Loucy (cell line): ENCODE data around the gene MTHFR.

Source experiments
- H2AFZ ChIP-seq: fragments of 200-600 bp; sonication (generic); 2 replicates; pipeline ENCODE4 v1.6.0; 2016; ENCODE audit warnings: antibody characterized with exemption, mild to moderate bottlenecking, low read length, moderate library complexity
- H3F3A ChIP-seq: fragments of 200-600 bp; 2 replicates; pipeline ENCODE4 v1.6.0; 2016; ENCODE audit warnings: antibody characterized with exemption, low read depth, mild to moderate bottlenecking
- H3K27me3 ChIP-seq: fragments of 200-600 bp; sonication (generic); 2 replicates; pipeline ENCODE4 v1.6.1; 2014; ENCODE audit warnings: low read length, mild to moderate bottlenecking; ENCODE audit not compliant: insufficient read depth, poor library complexity, severe bottlenecking
- H3K36me3 ChIP-seq: fragments of 200-600 bp; sonication (generic); 2 replicates; pipeline ENCODE4 v1.6.1; 2016; ENCODE audit warnings: low read length; ENCODE audit not compliant: insufficient read depth
- H3K4me1 ChIP-seq: fragments of 200-600 bp; sonication (generic); 2 replicates; pipeline ENCODE4 v1.5.1; 2014; ENCODE audit warnings: low read length, mild to moderate bottlenecking; ENCODE audit not compliant: insufficient read depth, poor library complexity, severe bottlenecking
- H3K4me2 ChIP-seq: fragments of 200-600 bp; sonication (generic); 2 replicates; pipeline ENCODE4 v1.6.0; 2014; ENCODE audit warnings: antibody characterized with exemption, low read length, low read depth, mild to moderate bottlenecking; ENCODE audit not compliant: poor library complexity, severe bottlenecking
- H3K4me3 ChIP-seq: fragments of 200-600 bp; sonication (generic); 2 replicates; pipeline ENCODE4 v1.5.1; 2014; ENCODE audit warnings: low read length, mild to moderate bottlenecking, mixed read lengths; ENCODE audit not compliant: poor library complexity, severe bottlenecking
- H3K79me2 ChIP-seq: fragments of 200-600 bp; sonication (generic); 2 replicates; pipeline ENCODE4 v1.6.1; 2014; ENCODE audit warnings: low read length; ENCODE audit not compliant: insufficient read depth
- H3K9ac ChIP-seq: fragments of 200-600 bp; sonication (generic); 2 replicates; pipeline ENCODE4 v1.6.0; 2014; ENCODE audit warnings: mild to moderate bottlenecking, low read depth, low read length, moderate library complexity; ENCODE audit not compliant: poor library complexity, severe bottlenecking
- H3K9me2 ChIP-seq: fragments of 200-600 bp; sonication (generic); replicated peaks from 2 replicates; pipeline ENCODE4 v1.6.1; 2016; ENCODE audit warnings: low read depth, low read length, mixed read lengths
- H3K9me3 ChIP-seq: fragments of 200-600 bp; sonication (generic); 2 replicates; pipeline ENCODE4 v1.6.1; 2014; ENCODE audit warnings: mild to moderate bottlenecking, antibody characterized with exemption, low read length, low read depth; ENCODE audit not compliant: insufficient read depth
- H4K20me1 ChIP-seq: fragments of 200-600 bp; sonication (generic); 2 replicates; pipeline ENCODE4 v1.6.0; 2014; ENCODE audit warnings: antibody characterized with exemption, low read length, mild to moderate bottlenecking; ENCODE audit not compliant: insufficient read depth, poor library complexity, severe bottlenecking
- EZH2phosphoT487 ChIP-seq: fragments of 200-600 bp; IDR thresholded peaks from 2 replicates; pipeline ENCODE4 v1.6.1; 2018; ENCODE audit warnings: antibody characterized with exemption, mild to moderate bottlenecking, moderate library complexity, borderline replicate concordance
- TF ChIP-seq, protein P1 (sequence below): fragments of 200-600 bp; sonication (generic); conservative IDR thresholded peaks from 2 replicates; pipeline ENCODE4 v1.5.1; 2014; ENCODE audit warnings: mild to moderate bottlenecking, antibody characterized with exemption, low read length

MTHFR gene

GRCh38 chr1:11744287-11744686, 61.5 kb downstream of the MTHFR start:
- Histone ChIP-seq H4K20me1 (no peaks in the 10 kb centered on the region), H3K4me1 (peaks cover 56% of the 10 kb centered on the region), H3K9me3 (no peaks in the 10 kb centered on the region), H3K4me2 (no peak overlapping the region), H3F3A (peaks cover 3% of the 10 kb centered on the region; the same call in 1 of the 2 replicates), H3K79me2 (no peaks in the 10 kb centered on the region), H3K27me3 (no peaks in the 10 kb centered on the region), H2AFZ (no peak overlapping the region), H3K4me3 (no peak overlapping the region), H3K36me3 (no peaks in the 10 kb centered on the region), H3K9ac (no peak overlapping the region), H3K9me2 (no peaks in the 10 kb centered on the region)
- TF ChIP-seq, protein P1, sequence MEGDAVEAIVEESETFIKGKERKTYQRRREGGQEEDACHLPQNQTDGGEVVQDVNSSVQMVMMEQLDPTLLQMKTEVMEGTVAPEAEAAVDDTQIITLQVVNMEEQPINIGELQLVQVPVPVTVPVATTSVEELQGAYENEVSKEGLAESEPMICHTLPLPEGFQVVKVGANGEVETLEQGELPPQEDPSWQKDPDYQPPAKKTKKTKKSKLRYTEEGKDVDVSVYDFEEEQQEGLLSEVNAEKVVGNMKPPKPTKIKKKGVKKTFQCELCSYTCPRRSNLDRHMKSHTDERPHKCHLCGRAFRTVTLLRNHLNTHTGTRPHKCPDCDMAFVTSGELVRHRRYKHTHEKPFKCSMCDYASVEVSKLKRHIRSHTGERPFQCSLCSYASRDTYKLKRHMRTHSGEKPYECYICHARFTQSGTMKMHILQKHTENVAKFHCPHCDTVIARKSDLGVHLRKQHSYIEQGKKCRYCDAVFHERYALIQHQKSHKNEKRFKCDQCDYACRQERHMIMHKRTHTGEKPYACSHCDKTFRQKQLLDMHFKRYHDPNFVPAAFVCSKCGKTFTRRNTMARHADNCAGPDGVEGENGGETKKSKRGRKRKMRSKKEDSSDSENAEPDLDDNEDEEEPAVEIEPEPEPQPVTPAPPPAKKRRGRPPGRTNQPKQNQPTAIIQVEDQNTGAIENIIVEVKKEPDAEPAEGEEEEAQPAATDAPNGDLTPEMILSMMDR: no peak
- TF ChIP-seq EZH2phosphoT487: no peak

DNA sequence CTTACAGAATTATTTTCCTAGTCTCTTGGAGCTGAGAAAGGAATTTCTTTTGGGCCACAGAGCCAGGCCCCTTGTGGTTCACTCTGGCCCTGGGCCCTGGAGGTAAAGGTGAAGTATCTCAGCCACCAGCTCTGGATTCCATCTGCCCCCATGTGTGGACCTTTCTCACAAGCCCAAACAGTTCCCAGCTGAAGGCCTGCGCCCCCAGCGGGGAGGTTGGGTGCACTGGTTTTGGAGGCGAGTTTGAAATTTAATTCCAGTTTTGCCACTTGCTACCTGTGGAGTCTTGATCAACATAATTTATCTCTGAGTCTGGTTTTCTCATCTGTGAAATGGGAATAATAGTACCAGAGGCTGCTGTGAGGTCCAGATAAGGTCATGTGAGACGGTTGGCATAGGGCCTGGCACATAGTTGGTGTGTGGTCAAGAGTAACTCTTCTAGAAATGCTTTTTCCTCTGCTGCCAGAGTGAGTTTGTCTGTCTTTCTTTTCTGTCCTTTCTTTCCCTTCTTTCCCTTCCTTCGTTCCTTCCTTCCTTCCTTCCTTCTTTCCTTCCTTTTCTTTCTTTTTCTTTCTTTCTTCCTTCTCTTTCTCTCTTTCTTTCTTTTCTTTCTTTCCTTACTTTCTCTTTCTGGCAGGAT, 63.7 kb downstream of the MTHFR start:
- Histone ChIP-seq H3K9me2 (no peaks in the 10 kb centered on the region), H3K9ac (peak overlapping the region; percentile 63), H3K36me3 (no peaks in the 10 kb centered on the region), H4K20me1 (no peaks in the 10 kb centered on the region), H3K4me2 (peak overlapping the region; percentile 82), H3F3A (peaks cover 4% of the 10 kb centered on the region; the same call in 1 of the 2 replicates), H3K9me3 (no peaks in the 10 kb centered on the region), H3K4me3 (no peak overlapping the region), H3K27me3 (no peaks in the 10 kb centered on the region), H3K4me1 (peaks cover 71% of the 10 kb centered on the region), H2AFZ (no peak overlapping the region), H3K79me2 (no peaks in the 10 kb centered on the region)
- TF ChIP-seq EZH2phosphoT487: no peak
- TF ChIP-seq, protein P1: no peak

DNA sequence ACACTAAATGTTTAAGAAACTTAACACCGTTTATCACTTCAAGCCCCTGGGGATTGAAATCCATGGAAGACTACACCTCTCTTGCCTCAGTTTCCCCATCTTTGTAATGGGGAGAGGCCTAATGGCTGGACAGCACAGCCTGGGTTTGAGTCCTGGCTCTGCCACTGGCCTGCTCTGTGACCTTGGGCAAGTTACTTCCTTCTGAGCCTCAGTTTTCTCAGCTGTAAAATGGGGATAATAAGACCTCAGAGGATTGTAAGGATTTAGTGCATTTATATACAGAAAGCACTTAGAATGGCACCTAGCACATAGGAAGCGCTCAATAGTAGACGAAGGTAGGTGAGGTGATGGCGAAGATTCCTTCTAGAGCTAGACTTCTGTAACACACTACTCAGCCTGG, 64.3 kb downstream of the MTHFR start:
- peak overlapping the region; percentile 63 for H3K9ac ChIP-seq
- H3K36me3 ChIP-seq: no peaks in the 10 kb centered on the region
- peak overlapping the region; percentile 82 for H3K4me2 ChIP-seq
- peaks cover 74% of the 10 kb centered on the region for H3K4me1 ChIP-seq
- no peaks in the 10 kb centered on the region for H3K9me2 ChIP-seq
- no peaks in the 10 kb centered on the region for H4K20me1 ChIP-seq
- no peak for TF ChIP-seq EZH2phosphoT487
- TF ChIP-seq, protein P1: no peak
- peaks cover 6% of the 10 kb centered on the region; the same call in 1 of the 2 replicates for H3F3A ChIP-seq
- no peaks in the 10 kb centered on the region for H3K9me3 ChIP-seq
- no peaks in the 10 kb centered on the region for H3K27me3 ChIP-seq
- H2AFZ ChIP-seq: no peak overlapping the region
- H3K79me2 ChIP-seq: no peaks in the 10 kb centered on the region
- H3K4me3 ChIP-seq: peak overlapping the region; percentile 66
